Inflammatory macrophage treated with lipopolysaccharide for 1 hour (primary cell): ENCODE data around the gene PDE3B.
"Not testable (repeated sequence)": the region's sequence is repeated elsewhere in the genome, so short reads cannot be mapped to it uniquely, and the experiment has no call there.

Experiments used
- DNase-seq, 2 donors: peaks; one replicate each; pipeline ENCODE4 v3.0.0-alpha.2; 2020 to 2022

Gene PDE3B

DNA sequence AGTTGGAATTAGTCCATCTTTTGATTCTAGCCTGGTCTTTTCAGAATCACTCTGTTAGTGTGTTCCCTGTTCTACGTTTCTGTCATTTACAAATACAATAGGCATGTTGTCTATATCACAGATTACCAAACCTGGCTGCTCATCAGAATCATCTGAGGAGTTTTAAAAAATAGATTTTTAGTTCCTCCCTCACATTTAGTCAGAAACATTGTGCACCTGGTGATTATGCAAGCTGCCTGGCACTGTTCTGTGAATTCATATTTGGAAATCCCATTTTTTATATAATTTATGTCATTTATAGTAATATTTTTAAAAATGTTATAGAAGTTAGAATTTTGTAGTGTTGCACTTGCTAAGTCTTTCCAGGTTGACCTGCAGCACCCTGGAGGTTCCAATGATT, 107.3 kb downstream of the PDE3B start:
- DNase-seq = no peak

DNA sequence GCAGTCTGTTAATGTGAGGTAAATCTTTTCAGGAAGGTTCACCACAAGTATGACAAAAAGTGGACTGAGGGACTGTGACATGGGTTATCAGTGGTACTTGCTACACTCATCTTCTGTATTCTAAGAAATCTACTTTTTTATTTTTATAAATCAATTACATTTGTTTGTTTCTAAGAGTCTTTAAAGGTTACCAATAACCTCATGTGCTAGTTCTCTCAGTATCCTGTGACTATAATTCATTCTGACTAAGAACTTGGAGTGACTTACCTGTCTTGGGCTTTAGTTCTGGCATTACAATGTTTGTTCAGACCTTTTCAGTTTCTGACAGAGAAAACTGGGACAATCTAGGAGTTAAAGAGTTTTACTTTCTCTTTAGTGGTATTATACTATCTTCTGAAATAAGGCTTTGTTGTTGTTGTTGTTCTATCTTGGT, 108.4 kb downstream of the PDE3B start:
- no peak for DNase-seq

DNA sequence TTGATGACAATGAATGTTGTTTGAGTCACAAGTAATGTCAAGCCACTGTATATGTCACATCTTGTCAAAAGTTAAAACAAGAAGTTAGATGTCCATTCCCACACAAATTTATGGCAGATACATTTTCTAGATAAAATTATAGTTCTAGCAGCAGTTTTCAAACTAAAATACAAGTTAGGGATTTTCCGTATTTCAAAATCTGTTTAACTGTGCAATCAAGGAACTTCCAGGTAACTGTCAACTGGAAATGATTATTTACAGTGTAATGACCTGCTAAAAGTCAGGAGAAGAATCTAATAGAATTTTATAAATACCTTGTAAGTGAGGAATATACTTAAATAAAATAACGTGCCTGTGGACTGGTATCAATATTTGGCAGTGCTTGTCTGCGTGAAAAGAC, 111.5 kb downstream of the PDE3B start:
- DNase-seq = peak; percentile 75 to 84

DNA sequence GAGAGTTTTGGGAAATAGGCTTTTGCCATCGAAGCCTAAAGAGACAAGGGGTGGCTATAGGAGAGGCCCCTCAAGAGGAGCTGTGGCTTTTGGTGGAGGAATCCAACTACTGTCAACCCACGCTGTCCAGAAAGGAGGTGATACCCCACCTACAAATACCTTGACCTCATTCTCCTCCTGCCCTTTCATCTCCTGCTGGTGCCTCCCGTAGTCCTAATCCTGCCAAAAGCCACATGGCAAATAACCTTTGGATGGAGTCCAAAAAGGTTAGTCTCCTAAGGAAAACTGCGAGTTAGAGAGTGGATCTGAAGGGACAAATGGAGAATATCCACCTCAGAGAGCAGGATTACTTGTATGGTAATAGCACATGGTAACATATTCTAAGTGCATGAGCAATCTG, 112.7 kb downstream of the PDE3B start:
- no peak for DNase-seq

DNA sequence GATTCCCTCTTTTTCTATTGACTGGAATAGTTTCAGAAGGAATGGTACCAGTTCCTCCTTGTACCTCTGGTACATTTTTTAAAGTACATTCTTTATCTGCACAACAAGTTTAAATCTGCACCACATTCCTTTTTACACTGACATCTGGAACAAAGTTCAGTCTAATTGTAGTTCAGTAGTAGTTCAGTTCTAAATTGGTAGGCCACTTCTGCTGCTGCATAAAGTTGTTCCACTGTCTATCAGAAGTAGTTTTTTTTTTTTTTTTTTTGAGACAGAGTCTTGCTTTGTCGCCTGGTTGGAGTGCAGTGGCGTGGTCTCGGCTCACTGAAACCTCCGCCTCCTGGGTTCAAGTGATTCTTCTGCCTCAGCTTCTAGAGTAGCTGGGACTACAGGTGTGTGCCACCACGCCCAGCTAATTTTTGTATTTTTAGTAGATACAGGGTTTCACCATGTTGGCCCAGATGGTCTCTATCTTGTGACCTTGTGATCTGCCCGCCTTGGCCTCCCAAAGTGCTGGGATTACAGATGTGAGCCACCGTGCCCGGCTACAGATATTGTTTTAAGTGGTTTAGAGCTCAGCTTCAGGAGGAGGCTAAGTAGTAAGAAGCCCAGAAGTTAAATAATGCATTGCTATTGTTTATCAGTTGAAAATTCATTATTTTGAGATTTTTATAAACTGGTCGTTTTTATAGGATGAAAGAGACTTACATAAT, 115.9 kb downstream of the PDE3B start:
- DNase-seq = not testable (repeated sequence)

DNA sequence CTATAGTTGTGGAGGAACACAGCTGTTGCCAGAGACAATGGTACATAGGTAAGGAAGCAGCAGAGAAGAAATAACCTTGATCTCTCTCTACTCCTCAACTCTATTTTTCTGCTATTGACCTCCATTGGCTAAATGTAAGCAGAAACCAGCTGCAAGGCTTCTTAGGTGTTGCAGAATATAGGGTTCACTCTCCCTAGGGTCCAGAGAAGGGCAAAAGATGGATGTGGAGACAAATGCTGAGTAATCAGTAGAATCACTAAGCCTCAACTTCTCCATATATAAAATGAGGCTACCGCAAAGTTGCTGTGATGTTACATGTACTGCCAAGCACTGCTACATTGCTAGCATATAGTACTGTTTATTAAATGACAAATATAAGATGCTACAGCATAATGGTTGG, 120.6 kb downstream of the PDE3B start:
- DNase-seq = no peak

DNA sequence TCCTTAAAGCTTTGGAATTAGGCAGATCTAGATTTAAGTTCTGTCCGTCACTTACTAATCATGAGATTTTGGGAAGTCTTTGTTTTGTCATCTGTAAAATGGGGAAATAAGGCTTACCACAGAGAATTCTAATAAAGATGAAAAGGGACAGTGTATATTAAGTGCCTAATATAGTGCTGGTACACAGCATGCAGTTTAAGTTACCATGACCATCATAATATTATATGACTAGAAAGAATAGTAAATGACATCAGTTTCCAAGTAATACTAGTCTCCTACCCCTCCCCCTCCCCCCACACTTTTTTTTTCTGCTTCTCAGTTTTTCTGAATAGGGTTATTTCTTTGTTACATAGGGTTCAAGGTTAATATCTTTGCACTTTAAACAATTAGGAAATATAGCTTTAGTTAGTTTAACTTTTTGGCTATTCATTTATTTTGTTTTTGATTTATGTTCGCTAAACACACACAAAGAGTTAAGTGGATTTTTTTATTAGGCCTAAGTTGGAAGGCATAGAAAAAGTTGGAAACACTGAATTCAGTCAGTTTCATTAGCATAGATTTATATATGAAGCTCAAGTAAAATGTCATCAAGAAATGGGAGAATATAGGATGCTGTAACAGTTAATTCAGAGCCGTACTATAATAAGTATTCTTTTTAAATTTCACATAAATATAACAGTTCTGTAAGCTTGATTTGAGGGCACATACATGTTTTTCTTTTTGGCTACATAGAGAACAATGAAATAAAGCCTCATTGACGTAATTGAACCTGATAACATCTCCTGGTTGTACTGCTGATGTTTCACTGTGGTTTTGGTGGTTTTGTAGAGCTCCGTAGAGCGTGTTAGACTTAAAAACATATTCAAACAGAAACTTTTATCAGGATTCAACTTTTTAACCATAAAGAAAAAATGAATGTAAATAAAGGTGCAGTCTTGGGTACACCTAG, 121.2 kb downstream of the PDE3B start:
- DNase-seq = peak; percentile 27 to 42

DNA sequence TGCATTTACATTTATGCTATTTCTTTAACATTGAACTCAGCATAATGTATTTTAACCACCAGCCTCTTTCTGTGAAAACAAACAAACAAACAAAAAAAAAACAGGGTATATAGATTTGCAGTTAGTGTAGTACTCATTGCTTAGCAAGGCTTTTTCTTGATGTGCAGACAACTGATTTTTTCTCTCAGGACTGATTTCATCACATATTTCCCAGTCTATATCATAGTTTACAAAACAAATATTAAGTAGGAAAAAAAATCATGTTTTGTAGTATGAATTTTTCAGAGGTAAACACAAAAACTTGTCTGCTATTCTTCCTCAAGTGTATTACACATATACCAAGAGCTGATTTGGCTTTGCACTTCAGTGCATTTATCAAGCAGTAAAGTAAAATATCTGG, 123.0 kb downstream of the PDE3B start:
- no peak for DNase-seq

DNA sequence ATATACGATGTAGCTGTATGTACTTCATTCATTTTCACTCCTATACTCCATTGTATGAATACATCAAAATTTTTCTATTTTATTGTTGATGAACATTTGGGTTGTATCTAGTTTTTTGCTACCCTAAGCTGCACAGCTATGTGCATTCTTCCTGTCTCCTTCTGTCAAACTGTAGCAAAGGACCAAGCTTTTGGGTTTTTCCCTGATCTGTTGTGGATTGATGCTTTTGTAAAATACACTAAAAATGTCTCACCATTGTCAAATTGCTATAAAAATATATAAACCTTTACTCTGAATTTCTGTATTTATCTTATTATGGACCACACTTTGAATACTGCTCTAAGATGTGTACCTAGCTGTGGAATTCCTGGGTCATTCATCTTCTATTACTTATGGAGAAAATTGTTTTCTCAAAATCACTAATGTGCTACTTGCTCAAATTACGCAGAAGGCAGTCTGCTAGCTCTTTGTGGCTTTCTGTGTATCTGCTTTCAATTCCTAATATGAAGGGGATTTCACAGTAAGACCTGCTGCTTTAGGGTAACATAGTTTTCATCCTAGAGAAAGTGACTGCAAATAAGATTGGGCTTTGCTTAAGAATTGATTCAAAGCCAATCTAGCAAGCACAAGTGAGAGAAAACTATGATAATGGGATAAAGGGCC, 125.1 kb downstream of the PDE3B start:
- no peak for DNase-seq

DNA sequence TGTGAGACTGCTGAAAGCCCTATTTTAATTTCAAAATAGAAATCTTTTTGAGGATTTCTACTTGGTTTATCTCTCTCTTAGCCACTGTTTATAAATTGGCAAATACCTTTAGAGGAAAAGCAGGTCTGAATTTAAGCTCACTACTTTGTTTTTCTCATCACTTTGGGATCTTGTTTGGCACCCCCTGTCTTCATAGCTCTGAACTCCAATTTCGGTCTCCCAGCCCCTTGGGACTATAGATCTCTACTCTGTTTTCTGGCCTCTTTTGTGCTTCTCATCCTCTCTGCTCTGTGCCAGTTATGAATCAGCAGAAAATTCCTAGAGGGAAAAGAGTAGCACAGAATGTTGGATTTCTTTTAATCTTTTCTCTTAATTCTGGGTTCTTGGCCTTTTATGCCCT, 130.2 kb downstream of the PDE3B start:
- no peak for DNase-seq

DNA sequence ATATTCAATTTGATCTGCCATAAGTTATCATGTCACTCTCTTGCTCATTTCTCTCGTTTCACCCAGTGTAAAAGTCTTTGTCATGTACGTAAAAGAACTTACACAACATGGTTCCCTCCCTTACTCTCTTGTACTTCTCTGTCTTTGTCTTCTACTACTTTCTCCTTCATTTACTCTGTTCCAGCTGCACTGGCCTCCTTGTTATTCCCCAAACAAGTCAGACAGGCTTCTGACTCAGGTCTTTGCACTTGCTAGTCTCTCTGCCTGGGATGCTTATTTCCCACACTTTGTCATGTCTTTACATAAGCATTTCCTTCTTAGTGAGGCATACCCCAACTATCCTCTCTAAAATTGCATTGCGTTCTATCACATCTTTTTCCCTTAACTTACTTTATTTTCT, 131.1 kb downstream of the PDE3B start:
- no peak for DNase-seq

DNA sequence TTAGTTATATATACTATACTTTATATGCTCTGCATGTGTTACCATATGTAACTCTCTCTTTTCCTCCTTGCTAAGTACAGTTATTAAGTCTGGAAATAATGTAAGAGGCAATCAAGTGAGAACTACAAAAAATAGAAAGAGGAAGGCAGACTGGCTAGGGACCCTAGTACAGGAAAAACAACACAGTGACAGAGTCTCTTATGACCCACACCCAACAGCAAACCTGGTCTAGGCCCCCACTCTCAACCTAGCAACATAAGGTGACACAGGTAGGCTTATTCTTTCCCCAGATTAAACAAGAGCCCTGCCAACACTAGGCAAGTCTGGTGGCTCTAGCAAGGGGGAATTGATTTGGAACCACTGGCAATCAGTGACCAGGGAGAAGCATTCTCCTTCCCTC, 132.3 kb downstream of the PDE3B start:
- no peak for DNase-seq

DNA sequence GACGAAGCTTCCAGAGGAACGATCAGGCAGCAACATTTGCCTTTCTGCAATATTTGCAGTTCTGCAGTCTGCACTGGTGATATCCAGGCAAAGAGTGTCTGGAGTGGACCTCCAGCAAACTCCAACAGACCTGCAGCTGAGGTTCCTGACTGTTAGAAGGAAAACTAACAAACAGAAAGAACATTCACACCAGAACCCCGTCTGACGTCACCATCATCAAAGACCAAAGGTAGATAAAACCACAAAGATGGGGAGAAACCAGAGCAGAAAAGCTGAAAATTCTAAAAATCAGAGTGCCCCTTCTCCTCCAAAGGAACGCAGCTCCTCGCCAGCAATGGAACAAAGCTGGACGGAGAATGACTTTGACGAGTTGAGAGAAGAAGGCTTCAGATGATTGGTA, 134.9 kb downstream of the PDE3B start:
- DNase-seq = not testable (repeated sequence)

DNA sequence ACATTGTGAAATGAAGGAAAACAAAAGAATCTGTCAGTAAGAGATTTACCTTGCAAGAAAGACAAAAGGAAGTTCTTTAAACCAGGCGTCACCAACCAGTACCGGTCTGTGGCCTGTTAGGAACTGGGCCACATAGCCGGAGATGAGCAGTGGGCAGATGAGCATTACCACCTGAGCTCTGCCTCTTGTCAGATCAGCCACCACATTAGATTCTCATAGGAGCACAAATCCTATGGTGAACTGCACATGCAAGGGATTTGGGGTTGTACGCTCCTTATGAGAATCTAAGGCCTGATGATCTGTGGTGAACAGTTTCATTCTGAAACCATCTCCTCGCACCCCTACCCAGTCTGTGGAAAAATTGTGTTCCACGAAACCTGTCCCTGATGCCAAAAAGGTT, 140.2 kb downstream of the PDE3B start:
- DNase-seq = no peak

DNA sequence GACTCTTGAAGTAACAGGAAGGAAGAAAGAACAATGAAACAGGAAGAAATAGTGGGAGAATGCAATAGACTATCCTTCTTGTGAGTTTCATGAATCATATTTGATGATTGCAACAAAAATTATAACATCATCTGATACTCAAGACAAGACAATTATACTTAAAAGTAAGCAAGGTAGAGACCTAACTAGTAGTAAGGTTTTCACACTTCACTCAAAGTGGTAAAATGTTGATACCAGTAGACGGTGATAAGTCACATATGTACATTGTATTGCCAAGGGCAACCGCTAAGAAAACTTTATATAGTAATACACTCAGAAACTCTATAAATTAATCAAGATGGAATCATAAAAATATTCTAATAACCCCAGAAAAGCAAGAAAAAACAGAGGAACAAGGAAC, 140.6 kb downstream of the PDE3B start:
- peak; percentile 25 to 26 for DNase-seq

DNA sequence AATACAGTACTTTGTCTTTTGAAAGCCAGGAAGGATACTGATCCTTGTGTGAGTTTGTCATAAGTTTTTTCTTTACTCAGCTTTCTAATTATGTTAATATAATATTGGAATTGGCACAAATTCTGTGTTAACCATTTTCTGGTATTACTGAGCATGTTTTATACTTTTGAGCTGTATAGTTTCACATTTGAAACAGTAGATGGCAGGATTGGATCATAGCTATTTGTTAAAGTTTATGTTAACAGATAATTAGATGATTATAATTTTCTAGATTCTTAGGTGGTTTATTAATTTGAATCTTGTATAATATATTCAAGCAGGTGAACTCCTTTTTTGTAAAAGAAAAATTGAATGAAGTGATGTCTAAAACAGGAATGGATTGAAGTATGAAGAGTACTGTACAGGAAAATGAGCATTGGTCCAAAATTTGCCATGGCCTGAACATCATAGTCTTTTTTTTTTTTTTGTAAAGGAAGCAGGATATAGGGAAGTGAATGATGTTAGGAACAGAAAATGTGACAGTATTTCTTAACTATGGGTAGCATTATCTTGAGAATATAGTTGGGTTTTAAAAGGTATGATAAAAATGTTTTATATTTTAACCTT, 146.4 kb downstream of the PDE3B start:
- peak in 1 of 2 donors; percentile 18 for DNase-seq

DNA sequence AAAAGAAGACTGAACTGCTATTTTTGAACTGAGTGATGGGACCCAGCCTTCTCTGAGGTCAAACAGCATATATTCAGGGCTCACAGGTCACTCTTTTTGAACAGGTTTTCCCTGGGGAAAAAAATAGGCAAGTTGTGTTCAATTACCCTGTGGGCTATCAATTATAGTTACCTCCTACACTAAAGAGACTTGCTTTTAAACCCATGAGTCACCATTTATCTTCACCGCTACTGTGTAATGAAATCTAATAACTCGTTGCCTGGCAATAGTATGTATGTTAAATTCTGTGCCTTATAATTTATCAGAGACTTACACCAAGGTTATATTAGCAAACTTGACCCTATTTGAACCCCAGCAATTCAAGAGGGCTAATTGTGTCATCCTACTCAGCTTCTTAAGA, 149.9 kb downstream of the PDE3B start:
- DNase-seq = no peak

DNA sequence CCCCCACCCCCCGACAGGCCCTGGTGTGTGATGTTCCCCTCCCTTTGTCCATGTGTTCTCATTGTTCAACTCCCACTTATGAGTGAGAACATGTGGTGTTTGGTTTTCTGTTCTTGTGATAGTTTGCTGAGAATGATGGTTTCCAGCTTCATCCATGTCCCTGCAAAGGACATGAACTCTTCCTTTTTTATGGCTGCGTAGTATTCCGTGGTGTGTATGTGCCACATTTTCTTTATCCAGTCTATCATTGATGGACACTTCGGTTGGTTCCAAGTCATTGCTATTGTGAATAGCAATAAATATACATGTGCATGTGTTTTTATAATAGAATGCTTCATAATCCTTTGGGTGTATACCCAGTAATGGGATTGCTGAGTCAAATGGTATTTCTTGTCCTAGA, 152.4 kb downstream of the PDE3B start:
- DNase-seq = not testable (repeated sequence)

DNA sequence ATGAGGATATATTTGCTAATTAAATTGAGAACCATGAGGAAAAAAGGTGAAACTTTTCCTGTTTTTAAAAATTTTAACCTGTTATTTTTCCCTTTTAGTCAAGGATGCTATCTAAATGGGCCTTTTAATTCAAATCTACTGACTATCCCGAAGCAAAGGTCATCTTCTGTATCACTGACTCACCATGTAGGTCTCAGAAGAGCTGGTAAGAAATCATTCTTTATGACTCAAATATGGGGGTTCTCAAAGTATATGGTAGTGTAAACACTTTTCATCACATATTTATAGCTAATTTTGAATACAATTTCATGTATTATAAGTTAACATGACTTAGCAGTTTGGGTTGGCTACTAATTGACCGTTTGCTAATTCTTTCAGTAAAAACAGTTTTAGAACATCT, 160.2 kb downstream of the PDE3B start:
- no peak for DNase-seq

DNA sequence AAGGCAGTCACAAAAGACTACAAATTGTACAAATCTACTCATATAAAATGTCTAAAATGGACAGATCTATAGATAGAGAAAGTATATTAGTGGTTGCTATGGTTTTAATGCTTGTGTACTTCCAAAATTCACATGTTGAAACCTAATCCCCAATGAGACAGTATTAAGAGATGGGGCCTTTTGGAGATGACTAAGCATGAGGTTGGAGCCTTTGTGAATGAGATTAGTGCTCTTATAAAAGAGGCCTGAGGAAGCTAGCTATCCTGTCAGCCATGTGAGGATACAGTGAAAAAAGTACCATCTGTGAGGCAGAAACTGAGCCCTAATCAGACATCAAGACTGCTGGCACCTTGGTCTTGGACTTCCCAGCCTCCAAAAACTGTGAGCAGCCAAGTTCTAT, 165.9 kb downstream of the PDE3B start:
- no peak for DNase-seq

DNA sequence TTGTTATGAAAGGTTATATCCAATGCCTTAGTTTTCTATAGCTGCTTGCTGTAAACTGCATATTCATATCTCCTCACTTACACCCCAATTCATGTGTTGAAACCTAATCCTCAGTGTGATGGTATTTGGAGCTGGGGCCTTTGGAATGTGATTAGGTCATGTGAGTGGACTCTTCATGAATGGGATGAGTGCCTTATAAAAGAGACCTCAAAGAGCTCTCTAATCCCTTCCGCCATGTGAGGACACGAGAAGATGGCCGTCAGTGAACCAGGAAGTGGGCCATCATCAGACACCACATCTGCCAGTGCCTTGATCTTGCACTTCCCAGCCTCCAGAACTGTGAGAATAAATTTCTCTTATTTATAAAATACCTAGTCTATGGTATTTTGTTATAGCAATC, 169.2 kb downstream of the PDE3B start:
- no peak for DNase-seq

DNA sequence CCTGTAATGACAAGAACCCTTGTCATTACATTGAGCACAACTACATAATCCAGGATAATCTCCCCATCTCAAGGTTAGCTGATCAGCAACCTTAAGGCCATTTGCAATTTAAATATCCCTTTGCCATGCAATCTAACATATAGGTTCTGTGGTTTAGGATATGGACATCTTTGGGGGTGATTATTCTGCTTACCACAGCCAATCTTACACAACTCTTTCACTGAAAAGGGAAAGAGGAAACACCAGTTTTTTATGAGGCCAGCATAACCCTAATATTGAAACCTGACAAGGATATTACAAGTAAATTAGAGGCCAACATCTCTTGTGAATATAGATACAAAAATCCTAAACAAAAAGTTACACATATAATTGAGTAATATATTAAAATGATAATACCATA, 169.9 kb downstream of the PDE3B start:
- peak; percentile 47 to 48 for DNase-seq

DNA sequence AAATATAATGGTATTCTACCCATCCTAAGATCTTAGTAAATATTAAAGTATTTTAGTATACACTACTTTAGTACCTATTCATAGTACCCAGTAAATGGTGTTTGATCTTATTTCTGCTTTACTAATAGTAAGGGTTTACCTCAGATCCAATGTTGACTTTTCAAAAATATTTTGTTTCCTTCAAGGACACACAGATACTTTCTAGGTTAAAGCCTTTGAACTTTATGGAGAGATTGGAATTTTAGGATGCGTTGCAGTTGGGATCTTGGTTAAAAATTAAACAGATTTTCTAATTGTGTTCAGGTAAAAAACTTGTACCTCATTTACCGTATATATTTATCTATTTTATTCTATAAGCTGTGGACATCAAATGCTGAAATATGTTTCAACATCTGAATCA, 175.2 kb downstream of the PDE3B start:
- DNase-seq = no peak
